ENCODE measurements around the gene PCDH15. TPM values are rescaled to one million over a fixed set of nuclear protein-coding genes. Genes with fewer than 3 reads are reported as not detected.

PCDH15 gene
- total and polyA plus RNA-seq, 2 of the 13 experiments (the other 11 are each of a cell fraction or from before 2014, with no cell fraction given): not detected

GRCh38 chr10:54454271-54454670 lies 346.8 kb downstream of the PCDH15 start:
- 0% methylated on average over 1 of the region's 1 CpG for WGBS (ENCODE audit: low lambda C conversion rate)
- H3K9ac ChIP-seq (ENCODE audit: insufficient read depth, low read depth, low read length): no peak overlapping the region
- H2AFZ ChIP-seq (ENCODE audit: low read length): no peak overlapping the region
- in situ Hi-C loops (cut with HindIII; ENCODE audit: extremely low pct_ligation_motif_present, low pct_unique_long_range_greater_than_20kb) (no loop called here), intact Hi-C loops (cut with micrococcal nuclease; ENCODE audit: unreplicated experiment) (no loop called here)
- DNase-seq (ENCODE audit: low spot score) (no peak), FAIRE-seq (no peak), ATAC-seq (no peak)
- BruUV-seq (replicated peaks): no TSS peak
- no peaks in the 10 kb centered on the region for H3K36me3 ChIP-seq (replicated peaks in 1 of 2; ENCODE audit: control insufficient read depth in 1 of 2, insufficient read depth in 2 of 2, low read length in 2 of 2)
- H3K27me3 ChIP-seq (ENCODE audit: control insufficient read depth in 1 of 2, insufficient read depth in 2 of 2, low read length in 2 of 2): no peaks in the 10 kb centered on the region
- H3K9me3 ChIP-seq (ENCODE audit: low read length): no peaks in the 10 kb centered on the region
- TF ChIP-seq SIX1 (CRISPR knock-in tag; IDR thresholded peaks at IDR 0.05; ENCODE audit: borderline replicate concordance): no peak
- no peak for TF ChIP-seq ZFYVE20 (CRISPR knock-in tag; IDR thresholded peaks at IDR 0.05; ENCODE audit: borderline replicate concordance, low read depth)
- TF ChIP-seq ZNF597 (CRISPR knock-in tag; IDR thresholded peaks at IDR 0.05): no peak
- no peak for TF ChIP-seq ELF1 (CRISPR knock-in tag; IDR thresholded peaks at IDR 0.05)
- TF ChIP-seq BATF2 (CRISPR knock-in tag; IDR thresholded peaks at IDR 0.05): no peak
- no peak for TF ChIP-seq MAZ (IDR thresholded peaks at IDR 0.05; ENCODE audit: borderline replicate concordance, low read depth, low read length)
- no peak for TF ChIP-seq MAZ (CRISPR knock-in tag; IDR thresholded peaks at IDR 0.05; ENCODE audit: low read depth)
- no peak for TF ChIP-seq U2AF1 (optimal IDR thresholded peaks at IDR 0.05; ENCODE audit: low read depth, low read length)
- TF ChIP-seq ZNF335 (CRISPR knock-in tag; IDR thresholded peaks at IDR 0.05): no peak
- no peak for TF ChIP-seq ZBTB25 (CRISPR knock-in tag; IDR thresholded peaks at IDR 0.05)
- no peak for TF ChIP-seq ZBTB20 (CRISPR knock-in tag; IDR thresholded peaks at IDR 0.05; ENCODE audit: borderline replicate concordance, low read depth)
- no peak for TF ChIP-seq ZIK1 (CRISPR knock-in tag; IDR thresholded peaks at IDR 0.05; ENCODE audit: borderline replicate concordance, low read depth)
- TF ChIP-seq CTCF (CRISPR knock-in tag; IDR thresholded peaks at IDR 0.05): no peak
- TF ChIP-seq CEBPG (CRISPR knock-in tag; IDR thresholded peaks at IDR 0.05): no peak
- H3K79me2 ChIP-seq (ENCODE audit: insufficient read depth, low read length): no peaks in the 10 kb centered on the region
- no peaks in the 10 kb centered on the region for H3K4me1 ChIP-seq (ENCODE audit: insufficient read depth, low read length)
- H3K4me2 ChIP-seq (ENCODE audit: low read depth, low read length): no peak overlapping the region
- CTCF ChIA-PET (ENCODE audit: low intra/inter-chr PET ratio, low total read pairs): no interaction called here
- H3K27ac ChIP-seq (ENCODE audit: extremely low read length, insufficient read depth, low read length): no peak overlapping the region
- H4K20me1 ChIP-seq (ENCODE audit: insufficient read depth, low read length): no peaks in the 10 kb centered on the region
- POLR2A ChIA-PET: no interaction called here
- H3K4me3 ChIP-seq (replicated peaks in 1 of 3; ENCODE audit: insufficient read depth in 1 of 3, low read depth in 2 of 3, low read length in 3 of 3): no peak overlapping the region

Measured in HepG2 (cell line).